WERI-Rb-1 (cell line): Measurements from ENCODE around the gene TSPO2.

ENCODE experiments used
- DNase-seq: peaks from one replicate; pipeline ENCODE4 v3.0.0-alpha.2; 2020
- H3K27ac ChIP-seq: fragments of 250-450 bp; sonication (Bioruptor Pico); 2 replicates; pipeline ENCODE4 v1.5.1; 2020; ENCODE audit warnings: mild to moderate bottlenecking, moderate library complexity
- H3K27me3 ChIP-seq: fragments of 250-450 bp; sonication (Bioruptor Pico); 2 replicates; pipeline ENCODE4 v1.5.1; 2021; ENCODE audit warnings: mild to moderate bottlenecking, low read depth, moderate library complexity; ENCODE audit not compliant: insufficient read depth, severe bottlenecking
- H3K36me3 ChIP-seq: fragments of 250-450 bp; sonication (Bioruptor Pico); 2 replicates; pipeline ENCODE4 v1.5.1; 2020; ENCODE audit warnings: mild to moderate bottlenecking, moderate library complexity
- H3K4me3 ChIP-seq: 2 replicates; pipeline ENCODE4 v1.5.1; 2011; ENCODE audit warnings: low read depth, mild to moderate bottlenecking, control low read depth, low read length
- H3K9me3 ChIP-seq: fragments of 250-450 bp; sonication (Bioruptor Pico); 2 replicates; pipeline ENCODE4 v1.5.1; 2021; ENCODE audit warnings: mild to moderate bottlenecking, moderate library complexity; ENCODE audit not compliant: severe bottlenecking
- TF ChIP-seq, protein P1 (sequence below): IDR thresholded peaks from 2 replicates; pipeline ENCODE4 v1.5.1; 2011; ENCODE audit warnings: low read depth, mild to moderate bottlenecking, control low read depth, inconsistent platforms, low read length

TSPO2 gene

DNA sequence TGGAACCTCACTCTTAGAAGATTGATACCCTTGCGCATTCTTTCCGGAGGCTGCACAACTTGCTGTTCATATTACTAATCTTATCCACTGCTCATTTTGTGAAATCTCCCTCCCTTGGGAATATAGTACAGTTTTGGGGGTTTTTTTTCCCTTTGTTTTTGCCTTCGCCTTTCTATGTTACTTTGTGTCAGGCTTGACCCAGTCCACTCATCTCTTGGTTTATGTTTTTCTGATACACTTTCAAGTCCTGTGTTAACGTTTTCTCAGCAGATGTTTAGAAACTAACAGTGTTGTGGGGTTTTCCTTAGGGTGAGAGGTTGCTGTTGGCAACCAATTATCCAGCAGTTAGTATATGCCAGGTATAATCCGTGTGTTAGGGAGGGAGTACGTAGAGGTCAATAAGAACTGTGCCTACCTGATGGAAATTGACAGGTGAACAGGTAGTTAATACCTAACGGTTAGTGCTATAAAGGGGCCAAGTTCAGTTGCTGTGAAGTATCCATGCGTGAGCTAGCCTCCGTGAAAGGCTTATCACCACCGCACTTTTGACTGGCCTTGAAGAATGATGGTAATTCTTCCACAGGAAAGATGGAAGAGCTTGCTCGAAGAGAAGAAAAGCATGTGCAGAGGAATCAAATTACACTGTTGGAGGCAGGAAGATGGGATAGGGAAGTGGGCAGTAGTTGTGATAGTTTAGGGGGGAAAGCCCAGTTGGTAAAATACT lies 31.9 kb downstream of the TSPO2 start:
- H3K27me3 ChIP-seq: no peaks in the 10 kb centered on the region
- no peaks in the 10 kb centered on the region for H3K9me3 ChIP-seq
- DNase-seq: no peak
- peak overlapping the region; percentile 99 for H3K4me3 ChIP-seq
- peak overlapping the region; percentile 98 for H3K27ac ChIP-seq
- TF ChIP-seq, protein P1, sequence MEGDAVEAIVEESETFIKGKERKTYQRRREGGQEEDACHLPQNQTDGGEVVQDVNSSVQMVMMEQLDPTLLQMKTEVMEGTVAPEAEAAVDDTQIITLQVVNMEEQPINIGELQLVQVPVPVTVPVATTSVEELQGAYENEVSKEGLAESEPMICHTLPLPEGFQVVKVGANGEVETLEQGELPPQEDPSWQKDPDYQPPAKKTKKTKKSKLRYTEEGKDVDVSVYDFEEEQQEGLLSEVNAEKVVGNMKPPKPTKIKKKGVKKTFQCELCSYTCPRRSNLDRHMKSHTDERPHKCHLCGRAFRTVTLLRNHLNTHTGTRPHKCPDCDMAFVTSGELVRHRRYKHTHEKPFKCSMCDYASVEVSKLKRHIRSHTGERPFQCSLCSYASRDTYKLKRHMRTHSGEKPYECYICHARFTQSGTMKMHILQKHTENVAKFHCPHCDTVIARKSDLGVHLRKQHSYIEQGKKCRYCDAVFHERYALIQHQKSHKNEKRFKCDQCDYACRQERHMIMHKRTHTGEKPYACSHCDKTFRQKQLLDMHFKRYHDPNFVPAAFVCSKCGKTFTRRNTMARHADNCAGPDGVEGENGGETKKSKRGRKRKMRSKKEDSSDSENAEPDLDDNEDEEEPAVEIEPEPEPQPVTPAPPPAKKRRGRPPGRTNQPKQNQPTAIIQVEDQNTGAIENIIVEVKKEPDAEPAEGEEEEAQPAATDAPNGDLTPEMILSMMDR: no peak
- H3K36me3 ChIP-seq: peaks cover 14% of the 10 kb centered on the region

DNA sequence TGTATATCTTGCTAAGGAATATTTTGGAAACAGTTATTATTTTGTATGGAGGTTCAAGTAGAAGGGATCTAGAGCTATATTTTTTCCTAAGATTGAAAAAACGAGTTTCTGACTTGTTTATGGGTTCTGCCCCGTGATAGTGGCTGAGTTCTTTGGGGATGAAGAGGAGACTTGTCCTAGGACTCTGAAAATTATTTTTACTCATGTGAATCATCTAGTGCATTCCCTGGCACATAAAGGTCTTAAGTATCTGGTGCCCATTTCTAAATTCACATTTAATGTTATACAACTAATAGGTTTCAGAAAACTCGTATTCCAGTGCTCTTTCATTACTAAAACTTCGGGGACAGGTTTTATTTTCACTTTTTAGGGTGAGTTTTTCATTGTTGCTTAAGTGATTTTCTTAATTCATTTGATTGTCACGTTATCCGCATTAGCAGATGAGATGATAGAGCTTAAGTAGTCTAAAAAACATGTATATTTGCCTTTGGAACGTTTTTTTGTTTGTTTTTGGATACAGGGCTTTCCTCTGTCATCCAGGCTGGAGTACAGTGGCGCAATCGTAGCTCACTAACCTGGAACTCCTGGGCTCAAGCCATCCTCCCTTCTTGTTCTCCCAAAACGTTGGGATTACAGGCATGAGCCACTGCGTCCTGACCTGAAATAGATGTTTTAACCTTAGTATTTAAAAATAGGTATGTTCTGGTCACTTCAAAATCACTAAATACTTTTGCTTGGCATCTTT lies 32.6 kb downstream of the TSPO2 start:
- peak overlapping the region; percentile 99 for H3K4me3 ChIP-seq
- H3K27me3 ChIP-seq: no peaks in the 10 kb centered on the region
- TF ChIP-seq, protein P1: no peak
- DNase-seq: no peak
- H3K36me3 ChIP-seq: peaks cover 21% of the 10 kb centered on the region
- no peaks in the 10 kb centered on the region for H3K9me3 ChIP-seq
- peak overlapping the region; percentile 98 for H3K27ac ChIP-seq

DNA sequence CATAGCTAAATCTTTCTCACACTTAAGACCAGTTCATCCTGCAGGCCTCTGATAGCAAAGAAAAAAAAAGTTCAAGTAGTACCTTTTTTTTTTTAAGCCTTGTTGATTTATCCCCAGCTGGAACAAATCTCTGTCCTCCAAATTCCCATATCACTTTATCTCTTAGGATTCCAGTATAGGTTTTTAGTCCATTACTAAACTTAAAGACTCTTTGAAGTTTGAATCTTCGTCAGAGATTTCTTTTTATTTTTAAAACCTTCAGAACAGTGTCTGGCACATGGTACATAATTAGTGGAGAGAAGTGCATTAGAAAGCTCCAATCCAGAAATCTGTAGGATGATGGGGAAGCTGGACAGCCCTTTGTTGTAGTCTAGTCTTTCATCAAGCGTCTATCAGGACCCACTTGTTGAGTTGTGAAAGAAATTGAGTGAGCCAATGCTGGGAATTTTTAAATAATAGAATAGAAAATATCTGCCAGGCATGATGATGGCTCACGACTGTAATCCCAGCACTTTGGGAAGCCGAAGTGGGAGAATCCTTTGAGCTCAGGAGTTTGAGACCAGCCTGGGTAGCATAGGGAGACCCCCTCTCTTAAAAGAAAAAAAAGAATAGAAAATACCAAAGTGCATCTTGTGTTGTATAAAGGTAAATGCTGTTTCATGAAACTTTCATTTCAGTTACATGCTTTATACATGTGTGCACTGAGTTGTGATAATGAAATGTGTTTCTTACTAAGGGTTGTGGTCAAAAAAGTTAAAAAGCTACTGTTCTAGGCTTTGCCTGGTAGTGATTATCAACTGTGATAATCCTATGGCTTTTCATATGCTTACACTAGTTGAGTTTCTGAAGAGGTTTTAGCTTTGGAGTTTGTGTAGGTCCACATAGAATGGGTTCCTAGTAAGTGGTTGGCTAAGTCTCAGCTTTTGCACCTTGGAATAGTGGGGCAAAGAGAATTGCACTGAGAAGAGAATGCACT lies 33.7 kb downstream of the TSPO2 start:
- Histone ChIP-seq H3K27me3 (no peaks in the 10 kb centered on the region), H3K9me3 (no peaks in the 10 kb centered on the region), H3K36me3 (peaks cover 32% of the 10 kb centered on the region), H3K27ac (no peak overlapping the region), H3K4me3 (no peak overlapping the region)
- no peak for DNase-seq
- TF ChIP-seq, protein P1: no peak

DNA sequence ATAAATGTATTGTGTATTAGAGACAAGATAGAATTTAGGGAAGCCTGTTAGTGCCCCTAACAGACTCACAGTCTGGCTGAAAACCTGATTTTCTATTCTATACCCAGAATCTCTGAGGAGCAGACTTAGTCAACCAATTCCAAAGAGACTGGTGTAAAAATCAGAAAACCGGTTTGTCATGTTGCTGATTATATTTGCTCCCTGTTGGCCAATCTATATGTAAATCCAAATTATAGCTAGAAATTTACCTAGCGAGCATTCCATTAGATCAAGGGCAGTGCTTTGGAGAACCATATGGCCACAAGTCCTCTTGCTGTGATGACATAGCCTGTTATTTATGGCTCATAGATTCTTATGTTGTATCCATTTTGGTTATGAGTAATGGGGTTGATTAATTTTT lies 35.3 kb downstream of the TSPO2 start:
- Histone ChIP-seq H3K4me3 (no peak overlapping the region), H3K27me3 (no peaks in the 10 kb centered on the region), H3K36me3 (peaks cover 43% of the 10 kb centered on the region), H3K27ac (no peak overlapping the region), H3K9me3 (no peaks in the 10 kb centered on the region)
- TF ChIP-seq, protein P1: no peak
- no peak for DNase-seq

DNA sequence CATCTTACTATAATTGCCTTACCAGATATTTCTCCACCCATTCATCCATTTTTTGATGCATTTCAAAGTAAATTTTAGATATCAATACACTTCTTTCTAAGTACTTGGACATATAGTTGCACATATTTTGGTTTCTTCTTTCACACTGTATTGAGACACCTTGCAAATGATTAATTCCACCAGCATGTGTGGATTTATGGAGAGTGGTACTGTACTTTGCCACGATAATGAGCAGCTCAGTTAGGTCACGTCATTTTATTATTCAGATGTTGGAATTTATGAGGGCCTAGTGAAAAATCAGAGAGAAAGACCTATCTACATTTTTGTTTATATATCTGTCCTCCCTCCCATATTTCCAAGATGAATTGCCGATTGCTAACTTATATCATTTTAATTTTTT lies 35.8 kb downstream of the TSPO2 start:
- Histone ChIP-seq H3K36me3 (peaks cover 45% of the 10 kb centered on the region), H3K4me3 (no peak overlapping the region), H3K27ac (no peak overlapping the region), H3K9me3 (no peaks in the 10 kb centered on the region), H3K27me3 (no peaks in the 10 kb centered on the region)
- DNase-seq: no peak
- TF ChIP-seq, protein P1: no peak
